CD4-positive, CD25-positive, alpha-beta regulatory T cell (primary cell): ENCODE measurements around the gene KIF3A. TPM values are rescaled to one million over a fixed set of nuclear protein-coding genes. Genes with fewer than 3 reads are reported as not detected.

Experiments used
- ATAC-seq, 2 donors: fragments of 150-1000 bp; cut with Tn5 transposase; one replicate each; pipeline ENCODE4 v1.10.0; 2021; ENCODE audit warnings: low read depth in 2 of 2, moderate number of reproducible peaks in 2 of 2, moderate library complexity in 1 of 2
- DNase-seq, 3 donors: peaks; one replicate each; pipeline versions ENCODE4 v3.0.0 to v3.0.0-alpha.2; 2012 to 2022; ENCODE audit warnings: mixed read lengths in 1 of 3
- H3K27ac ChIP-seq: one replicate; pipeline ENCODE4 v1.7.0; 2013; ENCODE audit warnings: mild to moderate bottlenecking, low read length; ENCODE audit not compliant: insufficient read depth, poor library complexity, severe bottlenecking
- H3K27me3 ChIP-seq: one replicate; pipeline ENCODE4 v1.7.0; 2013; ENCODE audit warnings: low read length; ENCODE audit not compliant: control insufficient read depth, insufficient read depth
- H3K36me3 ChIP-seq: one replicate; pipeline ENCODE4 v1.7.0; 2013; ENCODE audit warnings: mild to moderate bottlenecking, low read length, moderate library complexity; ENCODE audit not compliant: control insufficient read depth, insufficient read depth
- H3K4me1 ChIP-seq: 2 replicates; pipeline ENCODE4 v1.7.0; 2013; ENCODE audit warnings: mild to moderate bottlenecking, low read length; ENCODE audit not compliant: insufficient read depth, control insufficient read depth, poor library complexity, severe bottlenecking
- H3K4me3 ChIP-seq: one replicate; pipeline ENCODE4 v1.7.0; 2013; ENCODE audit warnings: low read depth, mild to moderate bottlenecking, low read length, moderate library complexity
- H3K9me3 ChIP-seq, 2 experiments: 1 replicate in 1 of 2; 2 replicates in 1 of 2; pipeline ENCODE4 v1.7.0; 2013; ENCODE audit warnings: low read length in 2 of 2, mild to moderate bottlenecking in 1 of 2, moderate library complexity in 1 of 2; ENCODE audit not compliant: control insufficient read depth in 2 of 2
- H3K27ac Mint-ChIP-seq, 3 donors: one replicate each; pipeline ENCODE4 v1.8.0; 2020 to 2022; ENCODE audit warnings: mild to moderate bottlenecking in 3 of 3, mixed read lengths in 3 of 3, moderate library complexity in 2 of 3
- H3K27me3 Mint-ChIP-seq: one replicate; pipeline ENCODE4 v1.8.0; 2022; ENCODE audit warnings: mild to moderate bottlenecking, mixed read lengths
- H3K36me3 Mint-ChIP-seq: one replicate; pipeline ENCODE4 v1.8.0; 2020; ENCODE audit warnings: mixed read lengths
- H3K4me1 Mint-ChIP-seq, 4 donors: one replicate each; pipeline ENCODE4 v1.8.0; 2020 to 2022; ENCODE audit warnings: mixed read lengths in 4 of 4, mild to moderate bottlenecking in 1 of 4
- H3K4me3 Mint-ChIP-seq, 4 donors: one replicate each; pipeline ENCODE4 v1.8.0; 2020 to 2022; ENCODE audit warnings: mild to moderate bottlenecking in 4 of 4, mixed read lengths in 4 of 4, moderate library complexity in 3 of 4
- H3K9me3 Mint-ChIP-seq, 7 donors: one replicate each; pipeline ENCODE4 v1.8.0; 2020 to 2022; ENCODE audit warnings: mixed read lengths in 7 of 7, mild to moderate bottlenecking in 3 of 7, moderate library complexity in 2 of 7
- polyA plus RNA-seq, 4 donors: library from polyadenylated mRNA; unstranded; fragments of 300-500 nt; fragmentation: Illumina TruSeq; gene quantifications; one replicate each; pipeline ENCODE4 v1.2.3, GENCODE V29; 2021
- total RNA-seq: library from RNA; stranded (reverse); gene quantifications from one replicate; pipeline ENCODE4 v1.2.3, GENCODE V29; 2022

KIF3A gene
- total and polyA plus RNA-seq, 5 donors from 2014 or later: 9.9 to 13.2 (median 12.5) TPM

DNA sequence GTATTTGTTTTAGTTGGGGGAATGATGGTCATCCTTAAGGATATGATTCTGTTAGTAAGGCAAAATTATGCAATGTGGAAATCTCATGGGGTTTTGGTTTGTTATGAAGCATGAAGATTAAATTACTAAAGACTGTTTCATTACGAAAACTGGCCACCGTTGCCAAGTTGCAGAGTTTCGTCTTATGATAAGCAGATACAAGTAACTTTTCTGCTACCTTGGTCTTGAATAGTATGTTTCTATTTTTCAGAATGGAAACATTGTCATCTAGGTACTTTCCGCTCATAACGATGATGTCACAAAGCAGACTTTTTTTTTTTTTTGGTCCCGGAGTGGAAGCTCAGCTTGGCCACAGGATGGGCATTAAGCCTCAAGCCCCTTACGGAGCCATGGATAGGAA, 14.1 kb upstream of the KIF3A start:
- H3K4me3 Mint-ChIP-seq: peak overlapping the region in 2 of 4 donors; percentile 3 to 13
- no peaks in the 10 kb centered on the region for H3K27me3 ChIP-seq
- peak overlapping the region; percentile 1 to 76 (median 68) for H3K27ac Mint-ChIP-seq
- peak in 2 of 3 donors; percentile 21 to 35 for DNase-seq
- peaks cover 14% of the 10 kb centered on the region for H3K4me1 ChIP-seq
- peaks cover 18% of the 10 kb centered on the region for H3K36me3 Mint-ChIP-seq
- ATAC-seq: no peak
- H3K9me3 Mint-ChIP-seq: peaks cover 0 to 1% (median 0%) of the 10 kb centered on the region in 7 donors
- no peaks in the 10 kb centered on the region for H3K36me3 ChIP-seq
- peak overlapping the region; percentile 51 for H3K27ac ChIP-seq
- H3K9me3 ChIP-seq: no peaks in the 10 kb centered on the region
- H3K4me3 ChIP-seq: no peak overlapping the region
- H3K4me1 Mint-ChIP-seq: peaks cover 8 to 33% (median 23%) of the 10 kb centered on the region in 4 donors
- H3K27me3 Mint-ChIP-seq: no peaks in the 10 kb centered on the region

DNA sequence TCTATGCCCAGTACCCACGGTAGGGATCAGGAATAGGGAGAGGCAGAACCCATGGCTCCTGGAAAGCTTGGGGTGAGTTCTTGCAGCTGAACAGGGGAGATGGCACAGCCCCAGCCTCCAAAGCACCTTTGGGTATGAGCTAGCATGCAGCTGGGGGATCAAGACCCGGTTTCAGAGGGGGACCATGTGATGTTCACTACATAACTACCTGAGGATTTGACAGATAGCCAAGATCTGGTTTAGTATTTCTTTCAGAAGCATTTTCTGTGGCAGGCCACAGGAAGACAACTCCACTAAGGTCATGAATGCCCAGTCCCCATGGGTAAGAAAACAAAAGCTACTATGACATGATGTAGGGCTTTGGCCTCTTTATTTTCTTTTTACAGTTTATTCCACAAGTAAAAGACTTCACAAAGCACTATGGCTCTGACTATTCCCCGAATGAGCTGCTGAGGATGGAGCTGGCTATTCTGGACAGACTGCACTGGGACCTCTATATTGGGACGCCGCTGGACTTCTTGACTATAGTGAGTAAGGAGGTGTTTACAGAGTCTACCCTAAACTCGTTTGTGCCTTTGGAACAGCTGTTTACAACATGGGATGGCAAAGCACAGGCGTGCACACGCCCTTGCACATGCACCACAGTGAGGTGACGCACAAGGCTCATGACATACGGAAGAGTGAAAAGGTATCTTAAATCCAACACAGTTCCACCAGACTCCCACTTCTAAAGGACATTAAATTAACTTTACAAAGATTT, 13.3 kb upstream of the KIF3A start:
- no peak for DNase-seq
- Histone ChIP-seq H3K36me3 (no peaks in the 10 kb centered on the region), H3K9me3 (no peaks in the 10 kb centered on the region), H3K4me1 (peaks cover 14% of the 10 kb centered on the region), H3K27ac (peak overlapping the region; percentile 51), H3K27me3 (no peaks in the 10 kb centered on the region), H3K4me3 (no peak overlapping the region)
- Mint-ChIP-seq H3K4me3 (peak overlapping the region in 1 of 4 donors; percentile 83), H3K27me3 (peaks cover 1% of the 10 kb centered on the region), H3K36me3 (peaks cover 18% of the 10 kb centered on the region), H3K4me1 (peaks cover 8 to 33% (median 23%) of the 10 kb centered on the region in 4 donors), H3K27ac (peak overlapping the region in 2 of 3 donors; percentile 27 to 68), H3K9me3 (peaks cover 0 to 1% (median 0%) of the 10 kb centered on the region in 7 donors)
- ATAC-seq: no peak

DNA sequence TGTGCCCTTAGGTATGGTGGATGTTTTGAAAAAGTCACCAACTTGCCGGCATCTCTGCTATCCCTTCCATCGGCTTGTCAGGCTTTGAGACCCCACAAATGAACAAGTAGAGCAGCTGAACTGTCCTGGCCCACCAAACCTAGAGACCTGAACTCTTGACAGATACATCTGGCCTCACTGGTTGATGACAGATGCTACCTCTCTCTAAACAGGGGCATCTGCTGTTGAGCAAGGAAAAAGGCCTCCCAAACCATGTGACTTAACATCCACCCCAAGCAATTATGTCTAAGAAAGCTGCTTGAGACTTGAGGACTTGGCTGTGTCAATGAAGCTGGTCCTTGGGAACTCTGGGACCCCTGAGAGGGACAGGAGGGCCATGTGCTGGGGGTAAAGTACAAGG, 12.2 kb upstream of the KIF3A start:
- peaks cover 8 to 33% (median 23%) of the 10 kb centered on the region in 4 donors for H3K4me1 Mint-ChIP-seq
- Histone ChIP-seq H3K27ac (no peak overlapping the region), H3K4me1 (peaks cover 14% of the 10 kb centered on the region), H3K27me3 (no peaks in the 10 kb centered on the region), H3K4me3 (no peak overlapping the region), H3K9me3 (no peaks in the 10 kb centered on the region), H3K36me3 (no peaks in the 10 kb centered on the region)
- H3K9me3 Mint-ChIP-seq: no peaks in the 10 kb centered on the region
- peak overlapping the region in 3 of 4 donors; percentile 70 to 83 (median 80) for H3K4me3 Mint-ChIP-seq
- H3K27ac Mint-ChIP-seq: peak overlapping the region; percentile 27 to 43 (median 31)
- ATAC-seq: no peak
- H3K36me3 Mint-ChIP-seq: peaks cover 11% of the 10 kb centered on the region
- no peak for DNase-seq
- peaks cover 6% of the 10 kb centered on the region for H3K27me3 Mint-ChIP-seq

DNA sequence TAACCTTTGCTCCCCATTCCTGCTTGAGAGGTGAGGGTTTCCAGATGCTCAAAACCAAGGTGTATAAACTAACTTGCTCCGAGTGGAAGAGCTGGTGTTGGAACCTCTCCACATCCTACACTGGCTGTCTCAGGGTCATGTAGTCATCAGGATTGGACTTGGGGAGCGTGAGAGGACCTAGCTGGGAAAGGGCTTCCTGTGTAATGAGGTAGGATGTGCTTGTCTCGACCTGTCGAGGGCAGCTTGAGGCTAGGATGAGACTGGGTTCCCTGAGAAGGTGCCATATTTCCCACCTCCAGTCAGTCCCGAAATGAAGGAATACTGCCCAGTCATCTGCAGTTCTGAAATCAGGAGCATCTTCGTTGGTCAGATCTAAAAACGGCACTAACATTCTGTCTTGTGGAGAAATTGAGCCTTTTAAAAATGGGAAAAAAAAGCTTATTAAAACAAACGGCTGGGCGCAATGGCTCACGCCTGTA, 11.2 kb upstream of the KIF3A start:
- no peaks in the 10 kb centered on the region for H3K9me3 Mint-ChIP-seq
- peaks cover 10% of the 10 kb centered on the region for H3K36me3 Mint-ChIP-seq
- no peak for DNase-seq
- Histone ChIP-seq H3K4me3 (no peak overlapping the region), H3K4me1 (peaks cover 14% of the 10 kb centered on the region), H3K36me3 (no peaks in the 10 kb centered on the region), H3K27ac (peak overlapping the region; percentile 78), H3K27me3 (no peaks in the 10 kb centered on the region), H3K9me3 (no peaks in the 10 kb centered on the region)
- H3K27ac Mint-ChIP-seq: peak overlapping the region in 1 of 3 donors; percentile 86
- H3K27me3 Mint-ChIP-seq: peaks cover 6% of the 10 kb centered on the region
- H3K4me1 Mint-ChIP-seq: peaks cover 8 to 32% (median 23%) of the 10 kb centered on the region in 4 donors
- H3K4me3 Mint-ChIP-seq: peak overlapping the region; percentile 70 to 83 (median 76)
- ATAC-seq: no peak

DNA sequence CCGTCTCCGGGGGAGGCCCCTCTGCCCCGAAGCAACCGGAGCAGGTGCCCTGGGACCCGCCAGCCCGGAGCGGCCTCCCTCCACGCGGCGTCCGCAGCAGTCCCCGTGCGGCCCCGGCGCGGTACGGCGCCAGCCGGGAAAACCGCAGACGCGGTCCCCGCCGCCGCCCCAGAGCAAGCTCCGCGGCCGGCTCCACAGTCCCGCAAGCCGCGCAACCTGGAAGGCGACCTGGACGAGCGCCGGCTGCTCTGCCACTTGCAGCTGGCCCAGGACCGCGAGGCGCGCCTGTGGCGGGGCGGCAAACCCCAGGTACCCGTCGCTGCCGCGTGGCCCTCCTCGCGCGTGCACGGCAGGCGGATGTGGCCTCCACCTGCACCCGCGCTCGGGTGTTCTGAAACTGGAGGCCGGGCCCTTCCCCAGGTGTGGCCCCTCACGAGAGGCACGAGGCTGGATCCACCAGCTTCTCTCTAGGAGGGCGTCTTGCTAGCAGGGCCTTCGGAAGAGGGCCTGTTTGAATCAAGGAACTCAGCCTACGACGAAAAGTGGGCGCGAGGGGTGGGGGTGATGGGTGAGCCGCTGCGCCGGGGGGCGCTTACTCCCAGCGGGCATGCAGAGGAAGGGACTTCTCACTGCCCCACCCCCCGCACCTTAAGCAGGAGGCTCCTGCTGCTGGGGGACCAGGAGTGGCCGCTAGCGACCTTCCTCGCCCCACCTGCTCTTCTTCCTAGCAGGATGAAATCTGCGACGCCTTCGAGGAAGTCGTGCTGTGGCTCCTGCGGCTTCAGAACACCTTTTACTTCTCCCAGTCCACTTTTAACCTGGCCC, 10.5 kb upstream of the KIF3A start:
- Histone ChIP-seq H3K27ac (peak overlapping the region; percentile 78), H3K4me1 (peaks cover 14% of the 10 kb centered on the region), H3K27me3 (no peaks in the 10 kb centered on the region), H3K4me3 (no peak overlapping the region), H3K36me3 (no peaks in the 10 kb centered on the region), H3K9me3 (no peaks in the 10 kb centered on the region)
- peak overlapping the region in 1 of 3 donors; percentile 86 for H3K27ac Mint-ChIP-seq
- H3K4me3 Mint-ChIP-seq: peak overlapping the region; percentile 70 to 83 (median 76)
- H3K9me3 Mint-ChIP-seq: peaks cover 0 to 2% (median 0%) of the 10 kb centered on the region in 7 donors
- peaks cover 8 to 27% (median 23%) of the 10 kb centered on the region in 4 donors for H3K4me1 Mint-ChIP-seq
- peak; percentile 61 to 66 for ATAC-seq
- peak; percentile 29 to 78 (median 68) for DNase-seq
- peaks cover 6% of the 10 kb centered on the region for H3K27me3 Mint-ChIP-seq
- H3K36me3 Mint-ChIP-seq: peaks cover 6% of the 10 kb centered on the region

DNA sequence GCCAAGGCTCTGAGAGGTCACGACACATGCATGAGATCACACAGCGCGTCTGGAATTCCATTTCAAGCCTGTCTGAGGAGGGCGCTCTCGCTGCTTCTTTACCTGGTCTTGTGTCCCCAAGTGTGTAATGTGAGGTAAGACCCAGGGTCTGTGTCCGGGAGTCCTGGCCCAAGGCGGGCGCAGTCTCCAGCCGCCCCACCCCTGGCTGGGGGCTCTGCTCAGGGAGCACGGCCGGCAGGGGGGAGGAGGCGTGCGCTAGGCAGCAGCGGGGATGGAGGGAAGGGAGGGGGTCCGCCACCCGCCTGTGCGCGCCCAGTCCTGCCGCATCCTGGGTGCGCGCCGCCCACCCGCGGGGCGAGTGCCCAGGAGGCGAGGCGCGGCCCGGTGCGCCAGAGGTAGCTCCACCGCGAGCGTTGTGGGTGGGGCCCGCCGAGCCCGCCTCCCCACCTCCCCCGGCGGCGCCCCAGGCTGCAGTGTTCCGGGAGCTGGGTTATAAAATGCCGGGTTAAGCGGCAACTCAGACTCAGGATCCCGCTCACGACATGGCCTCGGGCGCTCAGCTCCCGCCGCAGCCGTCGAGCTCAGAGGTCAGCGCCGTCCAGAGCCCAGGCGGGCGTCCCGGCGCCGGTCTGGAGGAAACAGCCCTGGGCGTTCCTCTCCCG, 9.7 kb upstream of the KIF3A start, which contains the start of gene CCNI2:
Gene CCNI2 (plus strand): TSS at position 473 of the 662 bp plus-strand sequence. CDS start 70 bp downstream, at position 543.
- peaks cover 2% of the 10 kb centered on the region for H3K27me3 ChIP-seq
- H3K9me3 ChIP-seq: peaks cover 0 to 2% of the 10 kb centered on the region in 2 experiments
- H3K27ac ChIP-seq: peak within 1 kb of the TSS; percentile 78

GRCh38 chr5:132746592-132746953, 9.2 kb upstream of the KIF3A start:
- Mint-ChIP-seq H3K4me3 (peak overlapping the region; percentile 82 to 91 (median 86)), H3K27me3 (peaks cover 12% of the 10 kb centered on the region), H3K27ac (peak overlapping the region in 1 of 3 donors; percentile 69), H3K9me3 (peaks cover 0 to 2% (median 0%) of the 10 kb centered on the region in 7 donors), H3K4me1 (peaks cover 8 to 24% (median 20%) of the 10 kb centered on the region in 4 donors), H3K36me3 (peaks cover 6% of the 10 kb centered on the region)
- peaks cover 14% of the 10 kb centered on the region for H3K4me1 ChIP-seq
- H3K27ac ChIP-seq: peak overlapping the region; percentile 78
- peaks cover 0 to 3% of the 10 kb centered on the region in 2 experiments for H3K9me3 ChIP-seq
- ATAC-seq (no peak), DNase-seq (no peak)
- H3K36me3 ChIP-seq: no peaks in the 10 kb centered on the region
- peaks cover 2% of the 10 kb centered on the region for H3K27me3 ChIP-seq
- H3K4me3 ChIP-seq: peak overlapping the region; percentile 73

More for the DNA sequence above, 9.7 kb upstream of the KIF3A start, which contains the start of gene CCNI2:
- DNase-seq: peak; percentile 66 to 68 (median 67)
- Histone ChIP-seq H3K36me3 (no peaks in the 10 kb centered on the region), H3K4me1 (peaks cover 14% of the 10 kb centered on the region), H3K4me3 (peak within 1 kb of the TSS; percentile 73)
- peak within 1 kb of the TSS; percentile 83 to 91 (median 86) for H3K4me3 Mint-ChIP-seq
- H3K27me3 Mint-ChIP-seq: peaks cover 7% of the 10 kb centered on the region
- peak within 1 kb of the TSS in 1 of 3 donors; percentile 86 for H3K27ac Mint-ChIP-seq
- peaks cover 6% of the 10 kb centered on the region for H3K36me3 Mint-ChIP-seq
- H3K4me1 Mint-ChIP-seq: peaks cover 8 to 26% (median 22%) of the 10 kb centered on the region in 4 donors
- ATAC-seq: peak; percentile 79 to 85
- H3K9me3 Mint-ChIP-seq: peaks cover 0 to 2% (median 0%) of the 10 kb centered on the region in 7 donors
